CD4-positive, alpha-beta T cell treated with Interleukin-4 for 1 hour (primary cell): ENCODE results near the gene DAPK1.
A peak's percentile ranks its signal among the peaks of the same experiment; 100 is the strongest.
"Not testable (repeated sequence)": the region's sequence is repeated elsewhere in the genome, so short reads cannot be mapped to it uniquely, and the experiment has no call there.

Experiments
- DNase-seq, 2 donors: peaks; one replicate each; pipeline ENCODE4 v3.0.0-alpha.2; 2020 to 2022

Gene DAPK1

DNA sequence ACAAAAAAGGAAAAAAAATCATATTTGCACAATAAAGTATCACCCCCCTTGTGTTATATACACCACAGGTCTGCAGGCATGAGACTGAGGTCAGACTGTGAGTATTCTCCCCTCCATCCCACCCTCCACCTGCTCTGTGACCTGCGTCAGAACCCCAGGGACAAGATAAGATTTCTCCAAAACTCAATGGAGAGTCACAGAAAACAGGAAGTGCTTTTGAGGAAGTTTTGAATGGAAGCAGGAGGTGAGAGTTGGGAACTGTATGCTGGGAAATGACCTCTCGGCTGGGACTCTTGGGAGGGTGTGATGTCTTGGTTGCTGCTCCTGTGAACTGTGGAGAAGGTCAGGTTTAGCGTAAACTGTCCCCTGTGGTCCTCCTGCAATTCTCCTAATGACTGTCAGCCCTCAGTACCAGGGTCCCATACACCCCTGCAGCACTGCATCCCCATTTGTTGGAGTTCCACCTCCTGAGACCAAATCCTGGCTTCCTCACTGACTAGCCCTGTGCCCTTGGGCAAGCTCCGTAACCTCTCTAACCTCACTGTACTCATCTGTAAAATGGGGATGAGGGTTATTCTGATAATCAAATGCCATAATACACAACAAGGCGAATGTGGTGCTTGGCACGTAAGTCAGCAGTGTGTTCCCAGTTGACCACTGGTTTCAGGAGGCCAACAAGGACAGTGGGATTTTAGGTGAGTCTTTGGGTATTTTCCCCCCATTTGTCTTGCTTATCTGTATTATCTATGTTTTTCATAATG, 221.4 kb downstream of the DAPK1 start:
- no peak for DNase-seq

DNA sequence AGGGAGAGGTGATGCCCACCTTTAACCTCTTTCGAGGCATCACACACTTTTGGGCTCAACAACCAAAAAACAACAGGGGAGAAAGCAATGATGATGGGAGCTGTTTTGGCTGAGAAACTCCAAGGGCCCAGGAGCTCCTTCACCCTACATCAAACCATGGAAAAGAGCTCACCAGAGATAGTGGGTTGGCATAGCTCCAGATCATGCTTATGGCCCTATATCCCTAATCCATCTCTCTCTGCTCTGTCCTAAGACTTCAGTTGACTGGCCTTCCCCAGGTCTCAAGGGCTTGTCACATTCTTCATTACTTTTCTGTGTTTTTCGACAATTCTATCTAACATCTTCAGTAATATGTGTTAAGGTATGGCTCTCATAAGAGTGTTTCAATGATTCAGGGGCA, 222.5 kb downstream of the DAPK1 start:
- DNase-seq, result no peak

DNA sequence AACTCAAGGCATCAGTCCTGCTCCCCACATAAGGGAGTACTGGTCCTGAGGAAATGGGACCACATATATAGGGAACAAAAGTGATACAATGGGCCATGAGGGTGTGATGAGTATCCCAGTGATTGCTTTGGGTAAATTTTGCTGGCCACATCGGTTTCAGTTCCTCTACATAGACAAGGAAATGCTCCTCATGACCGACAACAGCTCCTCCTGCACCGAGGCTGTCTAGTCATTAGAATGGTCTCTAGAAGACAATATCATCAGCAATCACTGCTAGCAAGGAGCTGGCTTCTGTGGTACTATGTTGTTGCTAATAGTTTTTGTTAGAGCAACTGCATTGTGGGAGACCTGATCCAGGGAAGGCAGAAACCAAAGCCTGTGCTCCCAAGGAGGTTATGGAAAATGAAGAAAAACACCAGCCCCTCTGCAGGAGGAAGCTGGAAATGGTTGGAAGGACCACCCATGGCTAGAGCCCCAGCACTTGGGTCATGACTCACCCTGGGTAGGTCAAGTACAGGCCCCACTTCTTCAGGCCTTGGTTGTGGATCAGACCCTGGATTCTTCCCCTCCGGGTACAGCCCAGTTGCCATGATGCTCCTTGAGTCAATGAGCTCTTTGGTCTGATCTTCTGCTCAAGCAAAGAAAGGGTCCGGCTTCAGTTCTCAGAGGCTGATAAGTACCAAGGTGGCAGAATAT, 224.9 kb downstream of the DAPK1 start:
- peak; percentile 7 to 64 for DNase-seq

DNA sequence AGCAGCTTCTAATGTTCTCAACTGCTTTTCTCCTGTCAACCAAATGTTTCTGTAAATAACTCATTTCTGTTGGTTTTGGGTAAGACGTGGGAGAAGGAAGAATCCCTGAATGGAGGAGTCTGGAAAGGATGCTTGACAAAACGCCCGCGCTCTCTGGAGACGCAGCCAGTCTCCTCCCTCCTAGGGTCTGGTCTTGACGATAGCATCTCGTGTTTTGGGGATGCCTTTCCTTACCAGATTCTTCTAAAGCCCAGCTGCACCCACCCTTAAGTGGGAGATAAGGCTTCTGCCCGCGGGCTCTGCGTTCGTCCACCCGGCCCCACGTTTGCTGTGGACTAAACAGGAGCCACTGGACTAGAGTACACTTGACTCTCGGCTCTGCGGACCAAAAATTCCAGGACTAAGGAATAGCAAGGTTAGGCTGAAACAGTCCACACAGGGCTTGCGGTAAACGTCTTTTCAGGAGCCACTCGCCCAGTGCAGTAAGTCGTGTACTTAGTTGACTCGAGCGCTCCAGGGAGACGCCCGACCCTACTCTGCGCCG, 227.8 kb downstream of the DAPK1 start:
- DNase-seq, result no peak

DNA sequence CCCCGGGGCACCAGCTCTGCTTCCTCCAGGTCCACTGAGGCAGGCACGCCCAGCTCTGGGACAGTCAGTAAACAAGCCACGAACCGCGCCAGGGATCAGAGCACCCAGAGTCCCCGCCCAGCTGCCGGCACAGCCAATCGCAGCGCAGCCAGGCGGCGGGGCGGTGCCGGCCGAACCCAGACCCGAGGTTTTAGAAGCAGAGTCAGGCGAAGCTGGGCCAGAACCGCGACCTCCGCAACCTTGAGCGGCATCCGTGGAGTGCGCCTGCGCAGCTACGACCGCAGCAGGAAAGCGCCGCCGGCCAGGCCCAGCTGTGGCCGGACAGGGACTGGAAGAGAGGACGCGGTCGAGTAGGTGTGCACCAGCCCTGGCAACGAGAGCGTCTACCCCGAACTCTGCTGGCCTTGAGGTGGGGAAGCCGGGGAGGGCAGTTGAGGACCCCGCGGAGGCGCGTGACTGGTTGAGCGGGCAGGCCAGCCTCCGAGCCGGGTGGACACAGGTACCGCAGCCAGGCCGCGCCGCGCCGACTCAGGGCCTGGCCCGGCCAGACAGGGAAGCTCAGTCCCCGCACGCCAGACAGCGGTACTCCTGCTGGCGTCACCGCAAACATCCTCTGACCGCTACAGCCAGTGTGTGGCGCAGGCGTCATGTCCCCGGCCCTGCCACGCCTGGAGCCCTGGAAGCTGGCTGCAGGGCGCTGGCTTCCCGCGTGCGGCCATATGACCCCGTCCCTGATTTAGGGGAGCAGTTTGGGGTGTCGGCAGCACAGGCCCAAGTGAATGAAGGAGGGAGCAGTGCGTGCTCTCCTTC, 228.4 kb downstream of the DAPK1 start, which contains the start of gene CTSL:
TSS of gene CTSL (plus strand) at position 220 of the 810 bp plus-strand sequence. CDS start 1,485 bp downstream, outside the sequence.
- peak; percentile 39 to 70 for DNase-seq

DNA sequence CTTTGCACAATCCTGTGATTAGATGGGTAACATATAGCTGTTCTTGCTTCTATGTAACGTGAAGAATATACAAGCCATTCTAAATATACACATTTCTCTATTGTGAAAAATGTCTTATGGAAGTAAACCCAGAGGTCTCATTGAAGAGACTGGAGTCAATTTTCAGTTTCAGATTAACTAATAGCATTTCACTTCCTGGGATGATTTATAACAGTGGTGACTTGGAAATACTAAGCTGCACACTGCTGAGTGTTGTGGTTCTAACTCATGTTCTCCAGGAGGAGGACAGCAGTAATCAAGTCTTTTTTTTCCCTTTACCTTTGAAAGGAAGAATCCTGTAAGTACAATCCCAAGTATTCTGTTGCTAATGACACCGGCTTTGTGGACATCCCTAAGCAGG, 231.6 kb downstream of the DAPK1 start:
- DNase-seq, result no peak

DNA sequence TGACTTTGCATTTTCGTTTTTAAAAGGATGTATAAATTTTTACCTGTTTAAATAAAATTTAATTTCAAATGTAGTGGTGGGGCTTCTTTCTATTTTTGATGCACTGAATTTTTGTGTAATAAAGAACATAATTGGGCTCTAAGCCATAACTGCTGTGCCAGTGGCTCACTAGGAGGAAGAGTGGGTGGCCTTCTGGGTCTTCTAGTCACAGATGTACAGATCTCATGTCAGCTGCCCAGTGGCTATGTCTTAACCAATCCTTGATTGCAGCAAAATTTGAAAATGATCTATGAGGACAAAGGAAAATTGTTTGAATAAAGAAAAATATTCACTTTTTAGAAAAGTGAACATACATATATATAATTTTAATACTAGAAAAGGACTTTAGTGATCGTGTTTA, 233.7 kb downstream of the DAPK1 start:
- no peak for DNase-seq

DNA sequence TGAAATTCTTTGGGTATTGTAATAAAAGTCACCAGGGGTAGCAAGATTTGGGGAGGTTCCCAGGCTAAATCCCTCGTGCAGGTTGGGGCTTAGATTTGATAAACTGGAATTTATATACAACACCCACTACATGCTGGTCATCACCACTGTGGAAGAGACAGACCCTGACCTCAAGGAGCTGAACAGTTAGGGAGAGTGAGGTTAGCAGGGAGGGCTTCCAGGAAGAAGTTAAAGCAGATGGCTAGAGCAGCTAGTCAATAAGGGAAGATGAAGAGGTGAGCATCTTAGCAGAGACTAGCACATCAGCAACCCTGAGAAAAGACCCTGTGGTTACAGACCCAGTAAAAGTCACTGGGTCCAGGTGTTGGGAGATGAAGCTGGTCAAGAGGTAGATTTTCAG, 234.7 kb downstream of the DAPK1 start:
- no peak for DNase-seq

DNA sequence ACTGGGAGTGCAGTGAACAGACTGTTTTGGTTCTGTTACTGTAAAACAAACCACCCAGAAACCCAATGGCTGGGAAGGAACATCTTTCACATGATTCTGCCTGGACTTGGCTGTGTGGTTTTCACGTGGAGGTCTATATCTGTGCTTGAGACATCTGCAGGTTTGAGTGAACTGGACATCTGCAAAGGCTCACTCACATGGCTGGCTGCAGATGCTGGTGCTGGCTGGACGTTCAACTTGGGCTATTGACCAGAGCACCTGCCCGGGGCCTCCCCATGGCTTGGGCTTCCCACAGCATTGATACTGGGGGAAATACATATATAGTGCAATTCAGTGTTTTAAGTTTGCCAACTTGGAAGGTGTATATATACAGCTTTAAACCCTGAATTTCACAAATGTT, 235.1 kb downstream of the DAPK1 start:
- no peak for DNase-seq

DNA sequence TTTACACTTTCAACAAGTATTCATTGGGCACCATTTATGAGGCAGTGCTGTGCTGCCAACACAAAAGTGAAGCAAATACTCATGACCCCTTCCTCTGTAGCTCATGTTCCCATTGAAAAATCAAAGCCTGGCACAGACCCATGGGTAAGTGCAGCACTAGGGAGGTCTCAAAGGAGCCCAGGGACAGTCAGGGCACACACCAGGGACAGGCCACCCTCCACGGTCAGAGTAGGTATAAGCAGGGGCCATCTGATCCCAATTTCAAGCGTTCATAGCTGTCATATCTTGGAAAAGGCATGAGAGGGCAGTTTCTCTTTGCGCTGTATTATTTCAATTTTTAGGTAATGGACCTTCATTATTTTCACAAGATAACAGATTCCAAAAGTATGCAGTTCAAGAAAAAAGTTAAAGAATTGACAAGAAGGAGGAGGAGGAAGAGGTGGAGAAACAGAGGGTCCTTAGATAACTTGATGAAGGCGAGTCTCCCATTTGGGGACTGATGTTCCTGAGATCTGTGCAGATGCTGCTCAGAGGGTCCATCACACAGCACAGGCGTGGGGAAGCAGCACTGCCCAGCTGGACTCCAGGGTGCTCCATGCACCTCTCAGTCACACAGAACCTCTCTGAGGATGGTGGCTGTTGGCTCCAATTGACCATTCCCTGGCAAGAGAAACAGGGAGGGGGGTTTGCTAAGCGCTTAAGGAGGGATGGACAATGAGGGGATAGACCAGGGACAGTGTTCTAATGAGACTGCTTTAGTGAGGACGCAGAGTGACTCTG, 235.8 kb downstream of the DAPK1 start:
- DNase-seq, result no peak

DNA sequence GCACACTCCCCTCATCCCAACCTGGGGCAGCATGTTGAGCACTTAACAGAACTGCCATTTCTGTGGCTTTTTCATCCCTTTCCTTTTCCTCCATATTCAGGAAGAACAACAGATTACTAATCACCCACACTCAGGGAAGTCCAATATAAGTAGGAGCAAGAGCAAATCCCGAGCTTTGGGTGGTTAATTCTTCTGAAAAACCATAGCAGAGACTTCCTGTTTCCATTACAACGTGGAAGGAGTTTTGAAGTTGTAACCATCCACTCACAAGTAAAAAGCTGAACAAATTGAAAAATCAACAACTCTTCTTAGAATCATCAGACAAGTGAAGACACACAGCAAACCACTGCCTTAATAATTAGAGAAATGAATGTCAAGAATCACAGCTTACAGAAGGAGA, 236.4 kb downstream of the DAPK1 start:
- DNase-seq, result no peak

DNA sequence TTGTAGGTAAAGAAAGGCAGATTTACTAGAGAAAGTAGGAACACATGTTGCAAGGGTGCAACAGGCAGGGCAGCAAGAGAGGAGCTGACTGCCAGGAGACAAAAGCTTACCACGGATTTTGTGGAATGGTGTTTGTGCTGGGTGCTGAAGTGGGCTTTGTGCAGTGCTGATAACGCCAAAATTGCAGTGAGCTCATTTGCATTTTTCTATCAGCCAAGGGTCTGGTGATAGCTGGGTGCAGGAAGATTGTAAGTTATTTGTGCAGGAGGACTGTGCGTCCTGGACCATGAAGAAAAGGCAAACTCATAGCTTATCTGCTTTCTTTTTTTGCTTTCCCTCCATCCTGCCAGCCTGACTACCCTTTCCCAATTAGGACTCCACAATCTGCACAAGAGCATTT, 241.9 kb downstream of the DAPK1 start:
- no peak for DNase-seq

DNA sequence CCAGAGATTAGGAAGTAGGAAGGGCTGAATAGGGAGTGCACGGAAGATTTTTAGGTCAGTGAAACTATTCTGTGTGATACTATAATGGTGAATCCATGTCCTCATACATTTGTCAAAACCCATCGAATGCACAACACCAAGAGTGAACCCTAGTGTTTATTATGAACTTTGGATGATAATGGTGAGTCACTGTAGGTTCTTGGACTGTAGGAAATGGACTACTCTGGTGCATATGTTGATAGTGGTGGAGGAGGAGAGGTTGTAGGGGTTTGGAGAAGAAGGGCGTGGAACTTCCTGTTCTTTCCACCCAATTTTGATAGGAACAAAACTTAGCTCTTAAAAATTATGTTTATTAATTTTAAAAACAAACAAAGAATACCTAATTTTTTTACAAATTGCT, 242.5 kb downstream of the DAPK1 start:
- DNase-seq, result no peak

DNA sequence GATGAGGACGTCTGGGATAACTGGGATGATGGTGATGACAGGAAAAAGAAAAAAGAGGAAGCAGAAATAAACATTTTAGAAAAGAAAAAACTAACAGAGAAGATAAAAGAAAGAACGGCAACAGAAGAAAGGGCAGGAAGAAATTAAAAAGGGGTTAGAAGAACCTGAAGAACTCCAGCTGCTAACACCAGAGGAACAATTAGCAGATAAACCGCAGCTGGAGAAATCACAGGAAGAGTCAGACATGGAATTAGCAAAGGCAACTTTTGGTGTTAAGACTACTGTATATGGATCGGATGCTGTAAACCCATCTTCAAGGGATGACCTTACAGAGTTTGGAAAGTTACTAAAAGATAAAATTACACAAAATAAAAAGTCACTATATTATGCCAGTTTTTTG, 243.7 kb downstream of the DAPK1 start:
- DNase-seq, result no peak

DNA sequence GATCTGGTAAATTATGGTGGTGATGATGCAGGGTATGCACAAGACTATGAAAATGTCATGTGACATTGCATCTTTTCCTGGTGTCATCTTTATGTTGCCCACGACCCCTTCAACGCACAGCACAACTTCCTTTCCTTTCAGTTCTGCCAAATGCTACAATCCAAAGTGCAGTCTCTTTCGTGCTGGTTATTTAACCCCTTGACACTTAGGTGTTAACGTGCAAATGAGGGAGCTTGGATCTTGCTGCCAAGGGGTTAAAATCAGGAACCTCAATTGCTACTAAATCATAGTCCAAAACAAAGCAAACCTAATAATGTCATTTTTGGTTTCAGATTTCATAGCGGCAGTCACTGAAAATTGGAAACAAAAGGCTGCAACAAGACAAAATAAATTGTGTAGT, 244.2 kb downstream of the DAPK1 start:
- DNase-seq, result no peak

DNA sequence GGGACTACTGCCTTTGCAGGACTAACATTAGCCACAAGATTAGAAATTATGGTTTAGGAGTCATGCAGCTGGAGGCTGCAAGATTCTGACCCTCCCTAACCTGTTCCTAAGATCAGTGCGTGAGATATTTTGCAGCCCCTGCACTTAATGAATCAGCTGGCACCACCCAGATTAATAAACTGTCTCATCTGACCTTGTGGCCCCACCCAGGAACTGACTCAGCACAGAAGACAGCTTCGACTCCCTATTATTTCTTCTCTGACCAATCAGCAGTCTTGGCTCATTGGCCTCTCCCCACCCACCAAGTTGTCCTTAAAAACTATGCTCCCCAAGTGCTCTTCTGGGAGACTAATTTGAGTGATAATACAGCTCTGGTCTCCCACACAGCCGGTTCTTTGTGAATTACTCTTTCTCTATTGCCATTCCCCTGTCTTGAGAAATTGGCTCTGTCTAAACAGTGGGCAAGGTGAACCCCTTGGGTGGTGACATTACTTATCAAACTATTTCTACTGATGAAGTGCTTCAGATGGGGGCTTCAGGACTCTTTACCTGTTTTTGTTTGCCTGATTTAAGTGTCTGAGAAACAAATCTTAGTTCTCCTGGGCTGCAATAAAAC, 245.3 kb downstream of the DAPK1 start:
- no peak for DNase-seq

DNA sequence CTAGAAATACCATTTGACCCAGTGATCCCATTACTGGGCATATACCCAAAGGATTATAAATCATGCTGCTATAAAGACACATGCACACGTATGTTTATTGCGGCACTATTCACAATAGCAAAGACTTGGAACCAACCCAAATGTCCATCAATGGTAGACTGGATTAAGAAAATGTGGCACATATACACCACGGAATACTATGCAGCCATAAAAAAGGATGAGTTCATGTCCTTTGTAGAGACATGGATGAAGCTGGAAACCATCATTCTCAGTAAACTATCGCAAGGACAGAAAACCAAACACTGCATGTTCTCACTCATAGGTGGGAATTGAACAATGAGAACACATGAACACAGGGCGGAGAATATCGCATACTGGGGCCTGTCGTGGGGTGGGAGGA, 246.6 kb downstream of the DAPK1 start:
- DNase-seq, result not testable (repeated sequence)

DNA sequence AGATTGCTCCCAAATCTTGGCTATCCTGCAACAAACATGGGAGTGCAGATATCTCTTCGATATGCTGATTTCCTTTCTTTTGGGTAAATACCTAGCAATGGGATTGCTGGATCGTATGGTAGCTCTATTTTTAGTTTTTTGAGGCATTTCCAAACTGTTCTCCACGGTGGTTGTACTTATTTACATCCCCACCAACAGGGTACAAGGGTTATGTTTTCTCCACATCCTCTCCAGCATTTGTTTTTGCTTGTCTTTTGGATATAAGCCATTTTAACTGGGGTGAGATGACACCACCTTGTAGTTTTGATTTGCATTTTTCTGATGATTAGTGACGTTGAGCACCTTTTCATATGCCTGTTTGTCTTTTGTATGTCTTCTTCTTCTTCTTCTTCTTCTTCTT, 248.5 kb downstream of the DAPK1 start:
- DNase-seq, result no peak

DNA sequence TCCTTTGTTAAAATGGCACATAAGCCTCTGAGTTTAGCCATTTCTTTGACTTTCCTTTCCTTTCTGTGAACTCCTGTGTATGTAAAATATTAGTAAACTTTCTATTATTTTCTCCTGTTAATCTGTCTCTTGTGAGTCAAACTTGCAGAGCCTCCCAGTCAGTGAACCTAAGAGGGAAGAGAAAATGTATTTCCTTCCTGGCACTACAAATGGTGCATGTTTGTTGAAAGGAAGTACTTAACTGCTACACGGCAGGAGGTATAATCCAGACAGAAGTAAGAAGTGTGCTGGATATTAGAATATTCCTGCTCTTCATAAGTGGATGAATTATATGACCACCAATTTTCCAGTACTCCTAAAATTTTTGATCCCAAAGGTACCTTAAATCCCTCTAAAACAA, 251.2 kb downstream of the DAPK1 start:
- no peak for DNase-seq

DNA sequence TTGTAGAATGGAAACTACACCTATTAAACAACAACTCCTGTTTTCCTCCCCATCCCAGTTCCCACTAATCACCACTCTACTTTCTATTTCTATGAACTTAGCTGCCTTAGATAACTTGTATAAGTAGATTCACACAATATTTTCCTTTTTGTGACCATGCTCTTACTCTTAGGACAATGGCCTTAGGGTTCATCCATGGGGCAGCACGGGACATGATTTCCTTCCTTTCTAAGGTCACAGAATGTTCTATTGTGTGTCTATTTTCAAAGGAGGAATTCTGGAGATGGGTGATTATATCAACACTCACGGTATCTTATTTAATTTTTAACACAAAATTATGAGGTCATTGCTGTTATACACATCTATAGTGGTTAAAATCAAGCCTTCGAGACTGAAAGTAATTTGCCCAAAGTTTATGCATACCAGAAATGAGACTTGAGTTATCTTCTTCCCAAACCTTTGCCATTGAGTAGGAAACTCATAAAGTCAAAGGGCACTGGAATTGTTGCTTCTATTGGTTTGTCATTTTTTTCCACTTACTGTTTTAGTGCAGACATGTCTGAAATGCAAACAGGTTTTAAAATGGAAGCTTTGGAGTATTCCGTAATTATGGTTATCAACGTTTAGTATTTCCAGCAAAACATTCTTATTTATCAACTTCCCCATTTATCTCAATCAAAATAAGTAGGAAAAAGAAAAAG, 251.8 kb downstream of the DAPK1 start:
- no peak for DNase-seq

DNA sequence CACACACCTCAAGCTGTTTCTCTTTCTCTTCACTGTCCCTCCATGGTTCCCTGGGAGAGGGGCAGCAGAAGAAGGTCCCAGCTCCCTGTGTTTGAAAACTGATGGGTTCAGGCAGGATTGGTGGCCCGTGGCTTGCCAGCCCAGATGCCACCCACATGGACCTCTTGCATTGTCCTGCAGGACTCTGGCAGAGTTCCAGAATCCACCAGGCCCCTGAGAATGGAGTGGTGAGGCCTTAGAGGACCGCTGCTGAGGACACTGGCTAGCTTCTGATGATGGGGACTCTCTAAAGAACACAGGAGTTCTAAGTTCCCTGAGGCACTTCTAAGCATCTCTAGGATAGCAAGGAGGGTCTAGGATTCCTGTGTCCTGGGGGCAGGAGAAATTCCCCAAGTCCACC, 253.1 kb downstream of the DAPK1 start:
- no peak for DNase-seq

DNA sequence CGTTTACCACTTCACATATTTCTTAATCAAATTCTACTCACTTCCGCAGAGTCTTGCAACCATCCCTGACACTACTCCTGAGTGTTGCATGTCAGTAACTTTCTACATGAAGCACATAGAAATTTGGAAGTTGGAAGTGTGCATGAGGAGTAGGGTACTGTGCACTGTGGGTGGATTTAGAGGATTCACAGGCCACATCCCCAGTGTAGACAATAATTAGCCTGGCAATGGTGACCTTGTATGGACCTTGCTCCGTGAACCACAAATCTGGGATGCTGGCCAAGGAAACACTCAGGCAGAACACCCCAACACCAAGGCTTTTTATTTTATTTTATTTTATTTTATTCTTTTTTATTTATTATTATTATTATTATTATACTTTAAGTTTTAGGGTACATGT, 253.8 kb downstream of the DAPK1 start:
- DNase-seq, result no peak
